HAP-1 (cell line): ENCODE measurements around the gene NAGLU.
"Not testable (repeated sequence)": the region's sequence is repeated elsewhere in the genome, so short reads cannot be mapped to it uniquely, and the experiment has no call there.

Experiments used
- DNase-seq, 2 experiments: peaks; one replicate each; pipeline ENCODE4 v3.0.0-alpha.2; 2016 to 2020; ENCODE audit warnings: low spot score in 2 of 2
- H3K27me3 ChIP-seq: fragments of 250-450 bp; sonication (Bioruptor Pico); 2 replicates; pipeline ENCODE4 v1.5.1; 2020; ENCODE audit warnings: low read depth, mild to moderate bottlenecking, moderate library complexity
- H3K36me3 ChIP-seq: fragments of 250-450 bp; sonication (Bioruptor Pico); replicated peaks from 2 replicates; pipeline ENCODE4 v1.5.1; 2020; ENCODE audit warnings: mild to moderate bottlenecking
- H3K4me1 ChIP-seq: fragments of 250-450 bp; sonication (Bioruptor Pico); 2 replicates; pipeline ENCODE4 v1.5.1; 2020; ENCODE audit warnings: mild to moderate bottlenecking
- H3K4me3 ChIP-seq: fragments of 250-450 bp; sonication (Bioruptor Pico); 2 replicates; pipeline ENCODE4 v1.5.1; 2020; ENCODE audit warnings: mild to moderate bottlenecking, moderate library complexity
- H3K9me3 ChIP-seq: fragments of 250-450 bp; sonication (Bioruptor Pico); 2 replicates; pipeline ENCODE4 v1.5.1; 2020; ENCODE audit warnings: mild to moderate bottlenecking, moderate library complexity
- in situ Hi-C: fragments of 300-500 bp; cut with MboI; formaldehyde crosslinking; loops from 3 replicates; pipeline ENCODE4 v1.14.3; 2020; ENCODE audit warnings: low sequenced_read_pairs, inconsistent platforms, mixed read lengths

Gene NAGLU

GRCh38 chr17:42555122-42555622 lies 19.1 kb downstream of the NAGLU start:
- in situ Hi-C loops, result no loop called here
- H3K9me3 ChIP-seq, result no peaks in the 10 kb centered on the region
- no peak for DNase-seq
- no peaks in the 10 kb centered on the region for H3K27me3 ChIP-seq
- peaks cover 6% of the 10 kb centered on the region for H3K4me1 ChIP-seq
- no peaks in the 10 kb centered on the region; the same call in 1 of the 2 replicates for H3K36me3 ChIP-seq
- peak overlapping the region; percentile 80 for H3K4me3 ChIP-seq

- DNase-seq, result peak in 1 of 2 experiments; percentile 62
- H3K27me3 ChIP-seq, H3K4me1 ChIP-seq, in situ Hi-C loops, H3K9me3 ChIP-seq, H3K36me3 ChIP-seq, H3K4me3 ChIP-seq: not testable (repeated sequence)
Measured at GRCh38 chr17:42555961-42556617, 20.0 kb downstream of the NAGLU start.

- in situ Hi-C loops, result no loop called here
- Histone ChIP-seq H3K4me1 (peaks cover 16% of the 10 kb centered on the region), H3K9me3 (no peaks in the 10 kb centered on the region), H3K27me3 (no peaks in the 10 kb centered on the region), H3K36me3 (peaks cover 7% of the 10 kb centered on the region; the same call in 1 of the 2 replicates), H3K4me3 (no peak overlapping the region)
- DNase-seq, result no peak
Measured at GRCh38 chr17:42559075-42559474, 23.0 kb downstream of the NAGLU start.

GRCh38 chr17:42560246-42560645 lies 24.2 kb downstream of the NAGLU start:
- Histone ChIP-seq H3K9me3 (no peaks in the 10 kb centered on the region), H3K27me3 (no peaks in the 10 kb centered on the region), H3K4me3 (no peak overlapping the region), H3K36me3 (peaks cover 18% of the 10 kb centered on the region), H3K4me1 (peaks cover 13% of the 10 kb centered on the region)
- no peak for DNase-seq
- in situ Hi-C loops, result no loop called here

DNA sequence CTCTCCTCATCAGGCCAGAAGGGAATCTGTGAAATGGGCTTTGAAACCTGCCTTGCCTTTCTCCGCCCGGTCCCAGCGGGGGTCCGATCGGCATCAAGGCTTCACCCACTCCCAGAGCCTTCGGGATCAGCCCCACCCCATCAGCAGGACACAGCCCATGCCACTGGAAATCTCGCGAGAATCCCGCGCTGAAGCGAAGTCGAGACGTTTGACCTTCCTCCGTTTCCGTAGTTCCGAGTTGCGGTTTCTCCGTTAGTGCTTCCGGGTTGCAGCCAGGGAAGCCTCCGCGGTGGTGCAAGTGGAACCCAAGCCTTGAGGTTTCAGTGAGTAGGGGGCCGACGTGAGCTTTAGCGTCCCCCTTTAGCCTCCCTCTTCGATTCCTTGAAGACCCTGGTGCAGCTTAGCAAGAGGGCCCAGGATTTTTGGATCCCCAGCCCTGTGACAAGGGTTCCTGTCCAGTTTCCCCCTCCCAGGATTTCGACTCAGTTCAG lies 25.9 kb downstream of the NAGLU start, which contains the start of gene COASY:
TSS of gene COASY (plus strand) at position 252 of the 491 bp plus-strand sequence. CDS start 475 bp downstream, outside the sequence.
- H3K9me3 ChIP-seq, result no peaks in the 10 kb centered on the region
- DNase-seq, result peak; percentile 90 to 99
- in situ Hi-C loops, result no loop called here
- H3K27me3 ChIP-seq, result no peaks in the 10 kb centered on the region
- peak within 1 kb of the TSS; percentile 94 for H3K4me3 ChIP-seq
- H3K4me1 ChIP-seq, result peaks cover 18% of the 10 kb centered on the region
- peaks cover 32% of the 10 kb centered on the region for H3K36me3 ChIP-seq

- Histone ChIP-seq H3K9me3 (no peaks in the 10 kb centered on the region), H3K4me3 (peak overlapping the region; percentile 94), H3K36me3 (peaks cover 36% of the 10 kb centered on the region), H3K27me3 (no peaks in the 10 kb centered on the region), H3K4me1 (peaks cover 18% of the 10 kb centered on the region)
- no peak for DNase-seq
- in situ Hi-C loops, result no loop called here
Measured at GRCh38 chr17:42562388-42563142, 26.5 kb downstream of the NAGLU start.

GRCh38 chr17:42563143-42563509 lies 27.1 kb downstream of the NAGLU start:
- H3K27me3 ChIP-seq, result no peaks in the 10 kb centered on the region
- H3K4me3 ChIP-seq, result peak overlapping the region; percentile 94
- H3K4me1 ChIP-seq, result peaks cover 22% of the 10 kb centered on the region
- no peak for DNase-seq
- no peaks in the 10 kb centered on the region for H3K9me3 ChIP-seq
- in situ Hi-C loops, result no loop called here
- peaks cover 38% of the 10 kb centered on the region for H3K36me3 ChIP-seq

GRCh38 chr17:42563543-42563942 lies 27.5 kb downstream of the NAGLU start:
- peaks cover 22% of the 10 kb centered on the region for H3K4me1 ChIP-seq
- in situ Hi-C loops, result no loop called here
- H3K9me3 ChIP-seq, result no peaks in the 10 kb centered on the region
- peaks cover 40% of the 10 kb centered on the region for H3K36me3 ChIP-seq
- H3K27me3 ChIP-seq, result no peaks in the 10 kb centered on the region
- DNase-seq, result no peak
- H3K4me3 ChIP-seq, result peak overlapping the region; percentile 94

- in situ Hi-C loops, result no loop called here
- H3K4me3 ChIP-seq, result no peak overlapping the region; the same call in 1 of the 2 replicates
- peaks cover 45% of the 10 kb centered on the region for H3K36me3 ChIP-seq
Measured at GRCh38 chr17:42563950-42564349, 27.9 kb downstream of the NAGLU start.

GRCh38 chr17:42564815-42565522 lies 28.9 kb downstream of the NAGLU start:
- Histone ChIP-seq H3K27me3 (no peaks in the 10 kb centered on the region), H3K4me1 (peaks cover 22% of the 10 kb centered on the region), H3K9me3 (no peaks in the 10 kb centered on the region), H3K36me3 (peaks cover 55% of the 10 kb centered on the region), H3K4me3 (no peak overlapping the region)
- in situ Hi-C loops, result no loop called here
- DNase-seq, result no peak

More at GRCh38 chr17:42563950-42564349, 27.9 kb downstream of the NAGLU start:
- Histone ChIP-seq H3K9me3 (no peaks in the 10 kb centered on the region), H3K27me3 (no peaks in the 10 kb centered on the region), H3K4me1 (peaks cover 22% of the 10 kb centered on the region)
- DNase-seq, result no peak

- no peak for DNase-seq
- Histone ChIP-seq H3K9me3 (no peaks in the 10 kb centered on the region), H3K4me1 (peaks cover 22% of the 10 kb centered on the region), H3K4me3 (no peak overlapping the region), H3K36me3 (peaks cover 62% of the 10 kb centered on the region), H3K27me3 (no peaks in the 10 kb centered on the region)
- in situ Hi-C loops, result no loop called here
Measured at GRCh38 chr17:42565523-42566214, 29.6 kb downstream of the NAGLU start.

GRCh38 chr17:42566215-42566882 lies 30.3 kb downstream of the NAGLU start:
- peaks cover 21% of the 10 kb centered on the region for H3K4me1 ChIP-seq
- no peak for DNase-seq
- peak overlapping the region; percentile 96 for H3K4me3 ChIP-seq
- in situ Hi-C loops, result no loop called here
- no peaks in the 10 kb centered on the region for H3K27me3 ChIP-seq
- H3K9me3 ChIP-seq, result no peaks in the 10 kb centered on the region
- peaks cover 67% of the 10 kb centered on the region for H3K36me3 ChIP-seq
